C1 segment of cervical spinal cord (tissue), 14 donors: ENCODE measurements around the gene HBD.

Experiments used
- DNase-seq, 14 donors: peaks; one replicate each; lab custom pipeline; 2025; lab: John Stamatoyannopoulos, UW

HBD gene

DNA sequence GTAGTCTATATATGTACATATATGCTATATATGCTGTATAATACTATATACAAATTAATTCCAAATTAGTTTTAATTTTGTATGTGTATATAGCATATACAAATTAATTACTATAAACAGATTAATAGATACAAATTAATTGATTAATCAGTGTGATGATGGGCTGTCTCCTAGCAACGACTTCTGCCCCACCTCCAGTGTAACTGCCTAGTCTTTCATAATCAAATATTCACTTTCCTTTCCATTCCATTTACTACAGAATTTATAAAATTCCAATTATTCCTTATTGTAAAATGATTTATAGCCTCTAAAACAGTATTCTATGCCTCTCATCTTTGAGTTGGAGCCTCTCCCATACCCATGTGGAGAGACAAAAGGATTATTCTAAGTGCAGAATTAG is 976 bp downstream of the HBD start:
- no peak for DNase-seq

DNA sequence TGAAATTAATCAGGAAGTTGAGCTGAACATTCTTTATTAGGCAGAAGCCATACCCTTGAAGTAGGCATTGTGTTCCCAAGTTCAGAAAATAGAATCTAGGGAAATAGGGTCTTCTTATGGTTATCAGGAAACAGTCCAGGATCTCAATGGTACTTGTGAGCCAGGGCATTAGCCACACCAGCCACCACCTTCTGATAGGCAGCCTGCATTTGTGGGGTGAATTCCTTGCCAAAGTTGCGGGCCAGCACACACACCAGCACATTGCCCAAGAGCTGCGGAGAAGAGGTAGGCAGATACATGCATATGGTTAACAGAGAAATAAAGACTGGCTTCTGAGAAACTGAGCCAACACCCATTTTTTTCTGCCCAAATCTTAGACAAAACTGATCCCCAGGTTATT is 1.5 kb downstream of the HBD start:
- DNase-seq = no peak

DNA sequence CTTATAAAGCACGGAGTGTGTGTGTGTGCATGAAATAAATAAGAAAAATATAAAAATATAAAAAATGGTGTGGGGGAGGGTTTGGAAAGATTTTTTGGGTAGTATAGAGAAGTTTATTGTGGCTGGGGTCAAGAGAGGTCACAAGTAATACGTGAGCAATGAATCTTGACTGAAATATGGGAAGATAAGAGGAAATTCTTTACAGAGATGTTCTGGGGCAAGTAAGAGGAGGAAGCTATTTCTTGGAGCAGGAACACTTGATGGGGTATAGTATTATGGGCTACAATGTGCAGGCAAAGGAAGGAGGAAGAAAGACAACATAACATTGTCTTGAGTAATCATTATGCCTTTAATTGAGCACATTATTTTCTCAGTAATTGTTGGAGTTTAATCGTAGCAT is 2.1 kb downstream of the HBD start:
- no peak for DNase-seq

DNA sequence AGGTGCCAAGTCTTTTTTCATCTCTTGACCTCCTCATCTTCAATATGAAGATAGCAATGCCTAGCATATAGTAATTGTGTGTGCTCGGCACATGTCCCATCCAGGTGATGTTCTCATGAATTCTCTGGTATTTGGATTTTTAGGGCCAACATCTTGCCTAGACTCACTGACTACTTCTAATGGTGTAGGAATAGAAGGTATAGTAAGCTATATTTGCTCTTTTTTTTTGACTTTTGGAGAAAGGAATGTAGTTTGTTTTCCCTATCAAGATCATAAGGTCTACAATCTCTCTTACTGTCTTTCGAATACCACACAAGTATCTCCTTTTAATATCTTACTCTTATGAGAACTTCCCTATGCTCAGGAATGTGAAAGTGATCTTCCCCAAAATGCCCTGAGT is 3.2 kb downstream of the HBD start:
- no peak for DNase-seq

DNA sequence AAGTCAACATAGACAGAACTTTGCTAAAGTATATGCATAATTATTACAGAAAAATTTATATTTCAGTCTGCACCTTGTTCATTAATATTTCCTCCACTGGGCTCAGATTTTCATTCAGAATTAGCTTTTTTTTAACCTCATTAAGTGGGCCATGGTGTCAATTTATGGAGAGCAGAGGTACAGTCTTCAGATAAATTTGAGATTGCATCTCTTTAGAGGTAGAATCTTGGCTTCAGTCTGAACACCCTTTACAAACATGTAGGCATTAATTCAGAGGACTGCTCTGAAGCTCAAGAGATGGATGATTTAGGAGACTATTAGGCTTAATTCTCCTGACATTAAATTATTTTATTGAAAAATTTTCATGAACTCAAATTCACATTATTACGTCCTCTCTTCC is 4.0 kb downstream of the HBD start:
- no peak for DNase-seq

DNA sequence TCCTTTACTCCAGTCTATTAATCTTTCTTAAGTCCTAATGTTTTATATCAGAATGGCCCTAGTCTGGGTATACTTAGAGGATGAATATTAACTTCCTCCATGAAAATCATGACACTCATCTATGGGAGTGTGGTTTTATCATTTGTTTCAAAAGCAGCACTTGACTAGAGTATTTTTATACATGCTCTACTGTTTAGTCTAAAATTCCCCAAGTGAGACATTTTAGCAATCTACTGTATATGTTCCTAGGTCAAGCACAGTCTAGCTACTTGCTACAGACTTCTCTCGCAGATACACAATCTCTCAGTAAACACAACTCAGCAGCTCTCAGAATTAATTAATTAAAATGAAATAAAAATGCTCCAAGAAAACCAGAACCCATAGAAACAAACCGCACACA is 4.5 kb downstream of the HBD start:
- DNase-seq = no peak

DNA sequence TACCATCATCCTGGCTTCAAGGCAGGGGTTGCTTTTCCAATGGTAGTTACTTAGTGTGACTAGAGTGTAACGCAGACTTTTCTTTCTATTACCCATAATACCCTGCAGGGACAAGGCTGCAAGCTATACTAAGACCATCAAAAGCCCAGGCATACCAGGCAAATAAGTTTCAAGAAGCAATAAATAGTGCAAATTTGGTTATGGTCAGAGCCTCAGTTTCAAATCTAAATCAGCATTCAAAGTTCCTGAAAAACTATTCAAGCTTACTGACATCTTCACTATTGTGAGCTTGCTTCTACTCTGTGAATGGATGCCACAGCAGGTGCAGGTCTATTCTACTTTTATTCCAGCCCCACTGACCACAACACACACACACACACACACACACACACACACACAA is 4.9 kb downstream of the HBD start:
- no peak for DNase-seq

DNA sequence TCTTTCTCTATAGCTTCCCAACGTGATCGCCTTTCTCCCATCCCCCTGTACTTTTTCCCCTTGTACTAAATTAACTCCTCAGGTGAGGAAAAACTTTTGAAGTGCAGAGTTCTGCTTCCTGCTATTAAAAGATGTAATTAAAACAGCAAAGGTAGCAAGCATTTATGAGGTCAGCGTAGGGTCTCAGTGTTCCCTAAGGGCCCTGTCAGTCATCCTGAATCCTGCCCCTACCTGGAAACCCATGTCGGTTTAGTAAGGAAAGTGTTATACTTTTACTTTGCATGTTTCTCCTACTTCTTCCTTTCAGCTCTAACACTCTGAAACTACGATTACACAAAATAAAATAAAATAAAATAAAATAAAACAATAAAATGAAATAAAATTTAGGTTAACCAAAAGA is 6.2 kb downstream of the HBD start:
- DNase-seq = no peak

DNA sequence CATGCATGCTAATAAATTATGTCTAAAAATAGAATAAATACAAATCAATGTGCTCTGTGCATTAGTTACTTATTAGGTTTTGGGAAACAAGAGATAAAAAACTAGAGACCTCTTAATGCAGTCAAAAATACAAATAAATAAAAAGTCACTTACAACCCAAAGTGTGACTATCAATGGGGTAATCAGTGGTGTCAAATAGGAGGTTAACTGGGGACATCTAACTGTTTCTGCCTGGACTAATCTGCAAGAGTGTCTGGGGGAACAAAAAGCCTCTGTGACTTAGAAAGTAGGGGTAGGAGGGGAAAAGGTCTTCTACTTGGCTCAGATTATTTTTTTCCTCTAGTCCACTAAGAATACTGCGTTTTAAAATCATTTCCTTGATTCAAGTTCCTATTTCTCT is 6.6 kb downstream of the HBD start:
- DNase-seq = no peak

DNA sequence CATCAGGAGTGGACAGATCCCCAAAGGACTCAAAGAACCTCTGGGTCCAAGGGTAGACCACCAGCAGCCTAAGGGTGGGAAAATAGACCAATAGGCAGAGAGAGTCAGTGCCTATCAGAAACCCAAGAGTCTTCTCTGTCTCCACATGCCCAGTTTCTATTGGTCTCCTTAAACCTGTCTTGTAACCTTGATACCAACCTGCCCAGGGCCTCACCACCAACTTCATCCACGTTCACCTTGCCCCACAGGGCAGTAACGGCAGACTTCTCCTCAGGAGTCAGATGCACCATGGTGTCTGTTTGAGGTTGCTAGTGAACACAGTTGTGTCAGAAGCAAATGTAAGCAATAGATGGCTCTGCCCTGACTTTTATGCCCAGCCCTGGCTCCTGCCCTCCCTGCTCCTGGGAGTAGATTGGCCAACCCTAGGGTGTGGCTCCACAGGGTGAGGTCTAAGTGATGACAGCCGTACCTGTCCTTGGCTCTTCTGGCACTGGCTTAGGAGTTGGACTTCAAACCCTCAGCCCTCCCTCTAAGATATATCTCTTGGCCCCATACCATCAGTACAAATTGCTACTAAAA is 7.5 kb downstream of the HBD start, which contains the start of gene HBB:
HBB (minus strand) TSS at position 340 of the 579 bp plus-strand sequence; CDS start at position 290, 50 bp downstream.
- no peak for DNase-seq

DNA sequence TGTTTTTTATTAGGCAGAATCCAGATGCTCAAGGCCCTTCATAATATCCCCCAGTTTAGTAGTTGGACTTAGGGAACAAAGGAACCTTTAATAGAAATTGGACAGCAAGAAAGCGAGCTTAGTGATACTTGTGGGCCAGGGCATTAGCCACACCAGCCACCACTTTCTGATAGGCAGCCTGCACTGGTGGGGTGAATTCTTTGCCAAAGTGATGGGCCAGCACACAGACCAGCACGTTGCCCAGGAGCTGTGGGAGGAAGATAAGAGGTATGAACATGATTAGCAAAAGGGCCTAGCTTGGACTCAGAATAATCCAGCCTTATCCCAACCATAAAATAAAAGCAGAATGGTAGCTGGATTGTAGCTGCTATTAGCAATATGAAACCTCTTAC is 8.8 kb downstream of the HBD start:
- no peak for DNase-seq

DNA sequence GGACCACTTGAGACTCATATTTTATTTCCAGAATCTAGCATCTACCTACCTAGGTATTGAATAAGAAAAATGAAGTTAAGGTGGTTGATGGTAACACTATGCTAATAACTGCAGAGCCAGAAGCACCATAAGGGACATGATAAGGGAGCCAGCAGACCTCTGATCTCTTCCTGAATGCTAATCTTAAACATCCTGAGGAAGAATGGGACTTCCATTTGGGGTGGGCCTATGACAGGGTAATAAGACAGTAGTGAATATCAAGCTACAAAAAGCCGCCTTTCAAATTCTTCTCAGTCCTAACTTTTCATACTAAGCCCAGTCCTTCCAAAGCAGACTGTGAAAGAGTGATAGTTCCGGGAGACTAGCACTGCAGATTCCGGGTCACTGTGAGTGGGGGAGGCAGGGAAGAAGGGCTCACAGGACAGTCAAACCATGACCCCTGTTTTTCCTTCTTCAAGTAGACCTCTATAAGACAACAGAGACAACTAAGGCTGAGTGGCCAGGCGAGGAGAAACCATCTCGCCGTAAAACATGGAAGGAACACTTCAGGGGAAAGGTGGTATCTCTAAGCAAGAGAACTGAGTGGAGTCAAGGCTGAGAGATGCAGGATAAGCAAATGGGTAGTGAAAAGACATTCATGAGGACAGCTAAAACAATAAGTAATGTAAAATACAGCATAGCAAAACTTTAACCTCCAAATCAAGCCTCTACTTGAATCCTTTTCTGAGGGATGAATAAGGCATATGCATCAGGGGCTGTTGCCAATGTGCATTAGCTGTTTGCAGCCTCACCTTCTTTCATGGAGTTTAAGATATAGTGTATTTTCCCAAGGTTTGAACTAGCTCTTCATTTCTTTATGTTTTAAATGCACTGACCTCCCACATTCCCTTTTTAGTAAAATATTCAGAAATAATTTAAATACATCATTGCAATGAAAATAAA is 9.5 kb downstream of the HBD start:
- no peak for DNase-seq

DNA sequence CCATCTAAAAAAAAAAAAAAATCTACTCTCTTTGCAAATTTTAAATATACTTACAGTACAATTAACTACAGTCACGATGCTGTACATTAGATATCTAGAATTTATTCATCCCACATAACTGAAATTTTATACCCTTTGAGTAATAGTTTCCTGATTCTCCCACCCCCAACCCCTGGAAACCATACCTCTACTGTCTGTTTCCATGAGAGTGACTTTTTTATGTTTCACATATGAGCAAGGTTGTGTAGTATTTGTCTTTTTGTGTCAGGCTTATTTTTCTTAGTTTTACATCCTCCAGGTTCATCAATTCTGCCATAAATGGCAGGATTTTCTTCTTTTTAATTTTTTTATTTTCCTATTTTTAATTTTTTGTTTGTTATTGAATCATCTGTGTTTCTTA is 10.6 kb downstream of the HBD start:
- no peak for DNase-seq

DNA sequence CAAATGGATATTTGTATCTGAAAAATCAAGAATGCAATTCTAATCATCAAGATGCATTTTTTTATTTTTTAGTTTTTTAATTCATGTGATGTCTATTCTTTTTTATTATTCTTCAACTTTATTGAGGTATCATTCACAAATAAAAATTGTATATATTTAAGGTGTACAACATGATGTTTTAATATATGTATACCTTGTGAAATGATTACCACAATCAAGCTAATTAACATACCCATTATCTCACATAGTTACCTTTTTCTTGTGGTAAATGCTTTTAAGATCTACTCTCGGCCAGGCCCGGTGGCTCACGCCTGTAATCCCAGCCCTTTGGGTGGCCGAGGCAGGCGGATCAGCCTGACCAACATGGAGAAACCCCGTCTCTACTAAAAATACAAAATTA is 11.1 kb downstream of the HBD start:
- DNase-seq = no peak

DNA sequence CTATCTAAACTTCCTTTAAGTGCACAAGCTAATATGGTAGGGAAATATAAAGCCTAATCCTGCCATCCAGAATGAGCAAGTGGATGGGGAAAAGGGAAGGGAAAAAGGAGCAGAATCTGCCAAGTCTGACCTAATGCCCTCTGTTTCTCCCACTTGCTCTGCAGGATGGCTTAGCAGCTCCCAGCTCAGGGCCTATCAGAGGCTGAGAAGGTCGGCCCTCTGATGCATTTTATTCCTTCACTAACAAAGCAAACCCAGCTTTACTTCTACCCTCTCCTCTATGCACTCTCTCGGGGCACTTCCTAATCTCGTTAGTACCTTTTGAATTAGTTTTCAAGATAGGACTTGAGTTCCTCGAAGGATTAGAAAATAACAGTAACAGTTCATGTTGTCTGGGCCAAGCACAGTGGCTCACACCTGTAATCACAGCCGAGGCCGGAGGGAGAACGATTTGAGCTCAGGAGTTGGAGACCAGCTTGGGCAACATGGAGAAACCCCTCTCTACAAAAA is 23.9 kb downstream of the HBD start:
- DNase-seq = no peak

DNA sequence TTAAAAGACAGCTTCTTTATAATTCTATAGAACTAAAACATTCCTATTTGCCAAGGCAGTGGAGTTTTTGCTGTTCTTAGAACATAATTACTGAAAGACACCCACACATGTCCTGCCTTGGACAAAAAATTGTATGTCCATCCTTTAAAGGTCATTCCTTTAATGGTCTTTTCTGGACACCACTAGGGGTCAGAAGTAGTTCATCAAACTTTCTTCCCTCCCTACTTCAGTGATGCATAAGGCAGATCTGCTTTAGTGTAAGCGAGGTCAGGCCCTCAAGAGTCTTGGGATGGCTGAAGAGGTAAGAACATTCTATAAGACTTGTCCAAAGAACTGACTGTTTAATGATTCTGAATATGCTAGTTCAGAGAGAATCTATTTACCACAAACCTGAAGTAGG is 29.5 kb downstream of the HBD start:
- DNase-seq = no peak

DNA sequence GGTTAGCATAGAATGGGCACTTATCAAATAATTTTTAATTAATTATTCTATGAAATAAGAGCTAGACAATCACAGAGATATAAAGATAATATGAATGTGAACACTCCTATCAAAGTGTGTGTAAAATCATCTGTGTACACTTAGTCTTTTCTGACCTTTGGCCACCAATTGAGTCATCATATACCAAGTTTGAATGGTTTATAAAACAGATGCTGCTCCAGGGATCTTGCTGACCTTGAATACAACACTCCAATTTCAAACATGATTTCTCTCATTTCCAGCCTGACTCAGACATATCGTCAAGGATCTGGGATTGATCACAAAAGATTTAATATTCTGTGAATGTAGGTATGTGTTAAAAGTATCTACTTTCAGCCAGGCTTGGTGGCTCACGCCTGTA is 30.9 kb downstream of the HBD start:
- DNase-seq = no peak

DNA sequence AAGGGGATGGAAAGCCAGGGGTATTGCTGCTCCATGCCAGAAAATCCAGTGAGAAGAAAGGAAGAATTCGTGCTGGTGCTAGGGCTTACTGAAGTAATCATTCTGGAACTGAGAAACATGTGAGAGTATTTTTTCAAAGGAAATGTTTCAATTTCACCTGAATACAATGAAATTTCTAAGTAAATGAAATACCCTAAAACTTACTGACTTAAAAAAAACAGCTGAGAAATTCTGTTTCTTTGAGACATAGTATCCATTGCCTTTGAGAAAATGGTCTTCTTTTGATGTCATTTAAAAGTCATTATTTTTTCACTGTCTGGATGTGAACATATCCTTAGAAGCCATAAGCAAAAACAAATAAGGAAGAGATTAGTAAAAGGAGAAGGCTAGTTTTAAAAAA is 33.7 kb downstream of the HBD start, which contains the start of gene OR51V1:
OR51V1 (minus strand) TSS at position 101 of the 400 bp plus-strand sequence; CDS start at position 101, 0 bp downstream.
- no peak for DNase-seq

DNA sequence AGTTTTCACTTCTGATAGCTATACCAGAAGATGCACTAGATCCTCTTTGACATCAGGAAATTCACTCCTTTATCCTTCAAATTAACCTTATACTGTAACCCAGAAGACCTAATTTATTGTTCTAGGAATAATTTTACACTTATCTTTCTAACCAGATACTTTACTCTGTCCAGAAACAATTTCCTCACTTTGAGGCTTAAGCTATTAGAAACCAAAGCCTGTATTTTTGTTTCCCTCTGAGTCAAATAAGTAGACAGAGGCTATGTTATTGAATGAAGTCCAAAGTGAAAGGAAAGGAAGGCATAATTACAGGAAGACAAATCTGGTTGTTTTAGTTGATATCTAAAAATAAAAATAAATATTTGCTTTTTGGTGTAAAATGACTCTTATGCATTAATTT is 36.0 kb downstream of the HBD start:
- no peak for DNase-seq

DNA sequence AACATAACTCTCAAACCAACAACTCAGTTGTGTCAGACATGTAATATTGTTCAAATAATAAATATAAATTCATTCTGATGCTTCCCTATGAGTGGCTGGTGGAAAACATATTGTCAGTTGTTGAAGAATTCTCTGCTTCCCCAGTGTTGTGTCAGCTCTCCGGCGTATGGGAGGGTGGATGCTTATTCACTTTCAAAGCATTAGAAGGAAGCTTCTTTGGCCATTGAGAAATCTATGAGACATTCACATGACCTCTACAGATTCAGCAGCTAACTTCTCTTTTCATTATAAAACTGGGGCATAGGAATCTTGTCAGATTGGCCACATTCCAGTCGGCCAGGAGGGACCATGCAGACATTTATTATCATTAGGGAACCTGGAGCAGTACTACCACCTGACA is 36.7 kb downstream of the HBD start:
- peak in 1 of 14 donors; percentile 27 for DNase-seq

DNA sequence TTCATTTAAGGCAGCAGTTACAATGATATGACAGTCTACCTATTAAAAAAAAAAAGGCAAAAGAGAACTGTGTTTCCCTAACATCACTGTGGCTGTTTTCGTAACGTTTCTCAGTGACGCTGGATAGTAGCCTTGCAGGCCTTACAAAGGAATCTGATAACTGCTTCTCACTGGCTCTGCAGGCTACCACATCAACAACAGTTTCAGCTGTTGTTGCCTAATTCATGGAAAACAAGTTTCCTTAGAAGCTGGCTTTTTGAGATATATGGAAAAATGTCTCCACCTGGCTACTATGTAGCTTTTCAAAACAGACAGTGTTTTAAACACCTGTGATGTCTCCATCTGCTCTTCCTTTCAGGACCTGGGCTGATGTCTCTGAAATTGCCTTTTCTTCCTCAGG is 37.6 kb downstream of the HBD start:
- peak in 1 of 14 donors; percentile 51 for DNase-seq

DNA sequence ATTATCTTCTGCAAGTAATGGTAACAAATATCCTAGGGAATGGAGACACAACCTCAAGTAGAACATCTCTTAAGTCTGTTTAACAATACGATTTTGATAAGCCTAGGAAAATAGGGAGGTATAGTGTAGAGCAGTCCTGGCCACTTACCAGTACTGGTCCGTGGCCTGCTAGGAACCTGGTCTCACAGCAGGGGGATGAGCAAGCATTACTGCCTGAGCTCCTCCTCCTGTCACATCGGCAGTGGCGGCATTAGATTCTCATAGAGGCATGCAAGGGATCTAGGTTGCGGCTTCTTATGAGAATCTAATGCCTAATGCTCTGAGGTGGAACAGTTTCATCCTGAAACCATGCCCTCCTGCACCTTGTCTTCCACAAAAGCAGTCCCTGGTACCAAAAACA is 38.2 kb downstream of the HBD start:
- peak in 1 of 14 donors; percentile 77 for DNase-seq

DNA sequence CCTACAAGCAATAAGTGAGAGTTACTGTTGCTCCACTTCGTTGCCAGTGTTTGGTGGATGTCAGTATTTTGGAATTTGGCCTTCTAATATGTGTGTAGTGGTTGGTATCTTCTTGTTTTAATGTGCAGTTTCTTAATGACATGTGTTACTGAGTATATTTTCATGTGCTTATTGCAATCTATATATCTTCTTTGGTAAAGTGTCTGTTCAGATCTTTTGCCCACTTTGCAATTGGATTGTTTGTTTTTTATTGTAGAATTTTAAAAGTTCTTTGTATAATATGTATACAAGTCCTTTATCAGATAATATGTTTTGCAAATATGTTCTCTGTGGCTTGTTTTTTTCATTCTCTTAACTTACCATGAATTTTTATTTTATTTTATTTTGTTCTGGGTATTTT is 41.5 kb downstream of the HBD start:
- no peak for DNase-seq
